ENCODE results near the gene ZHX3. TPM values are rescaled to one million over a fixed set of nuclear protein-coding genes. Genes with fewer than 3 reads are reported as not detected.

The ZHX3 gene
- total and polyA plus RNA-seq, 9 of the 15 experiments (the other 6 are each of a cell fraction or from before 2014, with no cell fraction given) = 0.80 to 14.6 (median 4.9) TPM

GRCh38 chr20:41265938-41266337, 51.6 kb downstream of the ZHX3 start:
- BruUV-seq (replicated peaks) = no TSS peak
- Histone ChIP-seq H3K27me3 (ENCODE audit: control insufficient read depth in 2 of 2, insufficient read depth in 2 of 2, low read length in 2 of 2) (no peaks in the 10 kb centered on the region), H4K20me1 (replicated peaks; ENCODE audit: control insufficient read depth, insufficient read depth, low read length) (0 out of 2 replicates have a peak, but pooled peaks cover 6% of the 10 kb centered on the region), H3K27ac (ENCODE audit: extremely low read depth, low read depth, low read length) (no peak overlapping the region), H3K9ac (ENCODE audit: insufficient read depth in 1 of 2, low read depth in 2 of 2, low read length in 2 of 2) (no peak overlapping the region), H3K36me3 (ENCODE audit: control insufficient read depth, insufficient read depth, low read length) (no peaks in the 10 kb centered on the region), H2AFZ (ENCODE audit: low read depth, low read length) (no peak overlapping the region), H3K4me1 (replicated peaks in 1 of 2; ENCODE audit: control insufficient read depth in 2 of 2, insufficient read depth in 2 of 2, low read length in 2 of 2) (peaks cover 8 to 17% of the 10 kb centered on the region in 2 experiments; a peak in 4 of 5 replicates), H3K9me1 (ENCODE audit: control insufficient read depth, insufficient read depth, low read length) (no peaks in the 10 kb centered on the region), H3K9me3 (replicated peaks; ENCODE audit: control insufficient read depth, insufficient read depth, low read depth, low read length) (no peaks in the 10 kb centered on the region), H3K4me3 (no peak overlapping the region), H3K79me2 (ENCODE audit: control insufficient read depth, insufficient read depth, low read length) (no peaks in the 10 kb centered on the region), H3K4me2 (ENCODE audit: insufficient read depth, low read length) (no peak overlapping the region)
- intact Hi-C loops (cut with micrococcal nuclease) = no loop called here
- CTCF ChIA-PET (ENCODE audit: low intra/inter-chr PET ratio) = no interaction called here
- WGBS (ENCODE audit: insufficient coverage, low coverage, missing lambda C conversion rate) = 75% methylated on average over 2 of the region's 2 CpGs
- in situ Hi-C loops (cut with MboI) = no loop called here
- FAIRE-seq = no peak
- no peak for DNase-seq (ENCODE audit: extremely low read depth in 1 of 4, low spot score in 3 of 4)
- ATAC-seq = no peak
- POLR2A ChIA-PET = interaction anchor here (0.8 kb wide), 1 partner anchor 179 kb away, joined by 3 read pairs; no protein-coding TSS in a partner anchor
- TF ChIP-seq LARP7 (IDR thresholded peaks at IDR 0.05) (no peak), C11orf30 (IDR thresholded peaks at IDR 0.05; ENCODE audit: low read depth) (peak; percentile 66; the same call in 1 of the 2 replicates), ZNF24 (IDR thresholded peaks at IDR 0.05) (no peak), ZNF316 (IDR thresholded peaks at IDR 0.05) (peak; percentile 80), MAFF (IDR thresholded peaks at IDR 0.05; ENCODE audit: low read length) (peak; percentile 47; the same call in 1 of the 2 replicates), ZBTB40 (IDR thresholded peaks at IDR 0.05) (no peak), ZBTB40 (CRISPR knock-in tag; IDR thresholded peaks at IDR 0.05) (no peak), CREB5 (CRISPR knock-in tag; IDR thresholded peaks at IDR 0.05) (no peak), MAFG (tag; conservative IDR thresholded peaks at IDR 0.05) (peak; percentile 65), JUNB (CRISPR knock-in tag; conservative IDR thresholded peaks at IDR 0.05) (no peak), KDM4B (IDR thresholded peaks at IDR 0.05; ENCODE audit: borderline replicate concordance in 2 of 2, low read depth in 1 of 2) (no peak), MAFK (IDR thresholded peaks at IDR 0.05; ENCODE audit: low read length) (peak; percentile 52; the same call in 1 of the 2 replicates), HDGF (IDR thresholded peaks at IDR 0.05) (no peak), MITF (IDR thresholded peaks at IDR 0.05) (no peak)
